HepG2 (cell line): Measurements from ENCODE around the gene TMEM114.

Experiments
- CBFB ChIP-seq: sonication (generic); formaldehyde crosslinking; IDR thresholded peaks from 2 replicates; pipeline ENCODE4 v1.4.0; 2020; ENCODE audit warnings: missing genetic modification reagents
- GABPA ChIP-seq, 2 experiments: IDR thresholded peaks; 2 replicates each; pipeline ENCODE4 v1.6.1; 2011 to 2016; ENCODE audit warnings: low read depth in 2 of 2, low read length in 1 of 2, missing biosample characterization in 1 of 2, missing genetic modification characterization in 1 of 2
- RAD51 ChIP-seq: fragments of 450-650 bp; IDR thresholded peaks from 2 replicates; pipeline ENCODE4 v1.6.1; 2016; ENCODE audit warnings: borderline replicate concordance
- RFX5 ChIP-seq: IDR thresholded peaks from 2 replicates; pipeline ENCODE4 v1.6.1; 2011; ENCODE audit warnings: low read depth, low read length, improper control_type of control experiment
- SMAD1 ChIP-seq: sonication (generic); formaldehyde crosslinking; IDR thresholded peaks from 2 replicates; pipeline ENCODE4 v1.4.0; 2020; ENCODE audit warnings: missing genetic modification reagents, low read depth, mild to moderate bottlenecking, borderline replicate concordance
- ZNF317 ChIP-seq: sonication (generic); formaldehyde crosslinking; IDR thresholded peaks from 2 replicates; pipeline ENCODE4 v1.5.0; 2020; ENCODE audit warnings: mild to moderate bottlenecking, missing genetic modification reagents
- ZNF75D ChIP-seq: sonication (generic); formaldehyde crosslinking; IDR thresholded peaks from 2 replicates; pipeline ENCODE4 v1.8.1; 2023; ENCODE audit warnings: missing genetic modification reagents, mild to moderate bottlenecking, borderline replicate concordance
- TF ChIP-seq, protein P1 (sequence below): sonication (generic); formaldehyde crosslinking; conservative IDR thresholded peaks from 2 replicates; pipeline ENCODE4 v1.5.0; 2020; ENCODE audit warnings: missing genetic modification reagents
- TF ChIP-seq, protein P2 (sequence below): sonication (generic); formaldehyde crosslinking; IDR thresholded peaks from 2 replicates; pipeline ENCODE4 v1.5.0; 2020; ENCODE audit warnings: mild to moderate bottlenecking, missing genetic modification reagents, moderate library complexity
- TF ChIP-seq, protein P3 (sequence below): sonication (generic); formaldehyde crosslinking; IDR thresholded peaks from 2 replicates; pipeline ENCODE4 v1.4.0; 2020; ENCODE audit warnings: missing genetic modification reagents

DNA sequence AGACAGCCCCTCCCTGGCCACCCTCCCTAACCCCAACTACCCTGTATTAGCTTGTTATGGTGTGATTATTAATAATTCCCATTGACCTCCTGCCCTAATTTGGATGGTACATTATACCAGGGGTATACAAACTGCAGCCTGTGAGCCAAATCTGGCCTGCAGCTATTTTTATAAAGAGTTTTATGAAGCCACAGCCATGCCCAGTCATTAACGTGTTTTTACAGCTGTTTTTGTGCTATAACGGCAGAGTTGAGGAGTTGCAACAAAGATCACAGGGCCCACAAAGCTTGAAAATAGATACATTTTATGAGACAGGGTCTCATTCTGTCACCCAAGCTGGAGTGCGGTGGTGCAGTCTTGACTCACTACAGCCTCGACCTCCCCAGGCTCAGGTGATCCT, 37.1 kb upstream of the TMEM114 start:
- TF ChIP-seq RFX5 (no peak), ZNF75D (CRISPR knock-in tag) (no peak), SMAD1 (CRISPR knock-in tag) (no peak), GABPA (IDR thresholded peaks at IDR 0.05; ENCODE audit: low read depth, low read length) (no peak), GABPA (CRISPR knock-in tag; IDR thresholded peaks at IDR 0.05; ENCODE audit: low read depth) (no peak), RAD51 (no peak), CBFB (CRISPR knock-in tag) (no peak), ZNF317 (CRISPR knock-in tag) (no peak)
- TF ChIP-seq, protein P1, sequence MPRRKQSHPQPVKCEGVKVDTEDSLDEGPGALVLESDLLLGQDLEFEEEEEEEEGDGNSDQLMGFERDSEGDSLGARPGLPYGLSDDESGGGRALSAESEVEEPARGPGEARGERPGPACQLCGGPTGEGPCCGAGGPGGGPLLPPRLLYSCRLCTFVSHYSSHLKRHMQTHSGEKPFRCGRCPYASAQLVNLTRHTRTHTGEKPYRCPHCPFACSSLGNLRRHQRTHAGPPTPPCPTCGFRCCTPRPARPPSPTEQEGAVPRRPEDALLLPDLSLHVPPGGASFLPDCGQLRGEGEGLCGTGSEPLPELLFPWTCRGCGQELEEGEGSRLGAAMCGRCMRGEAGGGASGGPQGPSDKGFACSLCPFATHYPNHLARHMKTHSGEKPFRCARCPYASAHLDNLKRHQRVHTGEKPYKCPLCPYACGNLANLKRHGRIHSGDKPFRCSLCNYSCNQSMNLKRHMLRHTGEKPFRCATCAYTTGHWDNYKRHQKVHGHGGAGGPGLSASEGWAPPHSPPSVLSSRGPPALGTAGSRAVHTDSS (CRISPR knock-in tag), result no peak
- TF ChIP-seq, protein P2, sequence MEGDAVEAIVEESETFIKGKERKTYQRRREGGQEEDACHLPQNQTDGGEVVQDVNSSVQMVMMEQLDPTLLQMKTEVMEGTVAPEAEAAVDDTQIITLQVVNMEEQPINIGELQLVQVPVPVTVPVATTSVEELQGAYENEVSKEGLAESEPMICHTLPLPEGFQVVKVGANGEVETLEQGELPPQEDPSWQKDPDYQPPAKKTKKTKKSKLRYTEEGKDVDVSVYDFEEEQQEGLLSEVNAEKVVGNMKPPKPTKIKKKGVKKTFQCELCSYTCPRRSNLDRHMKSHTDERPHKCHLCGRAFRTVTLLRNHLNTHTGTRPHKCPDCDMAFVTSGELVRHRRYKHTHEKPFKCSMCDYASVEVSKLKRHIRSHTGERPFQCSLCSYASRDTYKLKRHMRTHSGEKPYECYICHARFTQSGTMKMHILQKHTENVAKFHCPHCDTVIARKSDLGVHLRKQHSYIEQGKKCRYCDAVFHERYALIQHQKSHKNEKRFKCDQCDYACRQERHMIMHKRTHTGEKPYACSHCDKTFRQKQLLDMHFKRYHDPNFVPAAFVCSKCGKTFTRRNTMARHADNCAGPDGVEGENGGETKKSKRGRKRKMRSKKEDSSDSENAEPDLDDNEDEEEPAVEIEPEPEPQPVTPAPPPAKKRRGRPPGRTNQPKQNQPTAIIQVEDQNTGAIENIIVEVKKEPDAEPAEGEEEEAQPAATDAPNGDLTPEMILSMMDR, result no peak
- TF ChIP-seq, protein P3, sequence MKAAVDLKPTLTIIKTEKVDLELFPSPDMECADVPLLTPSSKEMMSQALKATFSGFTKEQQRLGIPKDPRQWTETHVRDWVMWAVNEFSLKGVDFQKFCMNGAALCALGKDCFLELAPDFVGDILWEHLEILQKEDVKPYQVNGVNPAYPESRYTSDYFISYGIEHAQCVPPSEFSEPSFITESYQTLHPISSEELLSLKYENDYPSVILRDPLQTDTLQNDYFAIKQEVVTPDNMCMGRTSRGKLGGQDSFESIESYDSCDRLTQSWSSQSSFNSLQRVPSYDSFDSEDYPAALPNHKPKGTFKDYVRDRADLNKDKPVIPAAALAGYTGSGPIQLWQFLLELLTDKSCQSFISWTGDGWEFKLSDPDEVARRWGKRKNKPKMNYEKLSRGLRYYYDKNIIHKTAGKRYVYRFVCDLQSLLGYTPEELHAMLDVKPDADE, result no peak
